ENCODE results near the gene CCDC9.

Gene CCDC9

DNA sequence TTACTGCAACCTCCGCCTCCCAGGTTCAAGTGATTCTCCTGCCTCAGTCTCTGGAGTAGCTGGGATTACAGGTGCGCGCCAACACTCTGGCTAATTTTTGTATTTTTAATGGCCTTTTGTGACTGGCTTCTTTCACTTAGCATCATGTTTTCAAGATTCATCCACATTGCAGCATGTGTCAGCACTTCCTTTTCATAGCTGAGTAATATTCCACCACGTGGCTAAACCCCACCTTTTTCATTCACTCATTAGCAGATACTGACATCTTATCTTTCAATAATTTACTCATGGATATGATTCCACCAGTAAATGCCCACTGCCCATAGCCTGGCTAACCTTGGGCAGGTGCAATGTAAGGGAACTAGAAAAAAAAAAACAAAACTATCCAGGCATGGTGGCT lies 60.2 kb downstream of the CCDC9 start:
- TF ChIP-seq, protein P1, sequence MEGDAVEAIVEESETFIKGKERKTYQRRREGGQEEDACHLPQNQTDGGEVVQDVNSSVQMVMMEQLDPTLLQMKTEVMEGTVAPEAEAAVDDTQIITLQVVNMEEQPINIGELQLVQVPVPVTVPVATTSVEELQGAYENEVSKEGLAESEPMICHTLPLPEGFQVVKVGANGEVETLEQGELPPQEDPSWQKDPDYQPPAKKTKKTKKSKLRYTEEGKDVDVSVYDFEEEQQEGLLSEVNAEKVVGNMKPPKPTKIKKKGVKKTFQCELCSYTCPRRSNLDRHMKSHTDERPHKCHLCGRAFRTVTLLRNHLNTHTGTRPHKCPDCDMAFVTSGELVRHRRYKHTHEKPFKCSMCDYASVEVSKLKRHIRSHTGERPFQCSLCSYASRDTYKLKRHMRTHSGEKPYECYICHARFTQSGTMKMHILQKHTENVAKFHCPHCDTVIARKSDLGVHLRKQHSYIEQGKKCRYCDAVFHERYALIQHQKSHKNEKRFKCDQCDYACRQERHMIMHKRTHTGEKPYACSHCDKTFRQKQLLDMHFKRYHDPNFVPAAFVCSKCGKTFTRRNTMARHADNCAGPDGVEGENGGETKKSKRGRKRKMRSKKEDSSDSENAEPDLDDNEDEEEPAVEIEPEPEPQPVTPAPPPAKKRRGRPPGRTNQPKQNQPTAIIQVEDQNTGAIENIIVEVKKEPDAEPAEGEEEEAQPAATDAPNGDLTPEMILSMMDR (IDR thresholded peaks at IDR 0.05; ENCODE audit: borderline replicate concordance, insufficient read depth, low read depth, low read length) = no peak
- H3K4me3 ChIP-seq (ENCODE audit: low read depth, low read length) = no peak overlapping the region

DNA sequence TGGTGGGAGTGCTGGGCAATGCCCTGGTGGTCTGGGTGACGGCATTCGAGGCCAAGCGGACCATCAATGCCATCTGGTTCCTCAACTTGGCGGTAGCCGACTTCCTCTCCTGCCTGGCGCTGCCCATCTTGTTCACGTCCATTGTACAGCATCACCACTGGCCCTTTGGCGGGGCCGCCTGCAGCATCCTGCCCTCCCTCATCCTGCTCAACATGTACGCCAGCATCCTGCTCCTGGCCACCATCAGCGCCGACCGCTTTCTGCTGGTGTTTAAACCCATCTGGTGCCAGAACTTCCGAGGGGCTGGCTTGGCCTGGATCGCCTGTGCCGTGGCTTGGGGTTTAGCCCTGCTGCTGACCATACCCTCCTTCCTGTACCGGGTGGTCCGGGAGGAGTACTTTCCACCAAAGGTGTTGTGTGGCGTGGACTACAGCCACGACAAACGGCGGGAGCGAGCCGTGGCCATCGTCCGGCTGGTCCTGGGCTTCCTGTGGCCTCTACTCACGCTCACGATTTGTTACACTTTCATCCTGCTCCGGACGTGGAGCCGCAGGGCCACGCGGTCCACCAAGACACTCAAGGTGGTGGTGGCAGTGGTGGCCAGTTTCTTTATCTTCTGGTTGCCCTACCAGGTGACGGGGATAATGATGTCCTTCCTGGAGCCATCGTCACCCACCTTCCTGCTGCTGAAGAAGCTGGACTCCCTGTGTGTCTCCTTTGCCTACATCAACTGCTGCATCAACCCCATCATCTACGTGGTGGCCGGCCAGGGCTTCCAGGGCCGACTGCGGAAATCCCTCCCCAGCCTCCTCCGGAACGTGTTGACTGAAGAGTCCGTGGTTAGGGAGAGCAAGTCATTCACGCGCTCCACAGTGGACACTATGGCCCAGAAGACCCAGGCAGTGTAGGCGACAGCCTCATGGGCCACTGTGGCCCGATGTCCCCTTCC lies 63.9 kb downstream of the CCDC9 start:
- no peak overlapping the region for H3K4me3 ChIP-seq (ENCODE audit: low read depth, low read length)
- TF ChIP-seq, protein P1 (IDR thresholded peaks at IDR 0.05; ENCODE audit: borderline replicate concordance, insufficient read depth, low read depth, low read length) = no peak

All from GM12875 (cell line).